Astrocyte (in vitro differentiated cells and primary cell): ENCODE data around the gene GPATCH8.

Experiments
- CTCF ChIP-seq: IDR thresholded peaks from 2 replicates; pipeline ENCODE4 v1.5.1; 2011; ENCODE audit warnings: low read depth, mild to moderate bottlenecking, inconsistent platforms, low read length, moderate library complexity; ENCODE audit not compliant: insufficient read depth
- EZH2 ChIP-seq: IDR thresholded peaks from 2 replicates; pipeline ENCODE4 v1.6.1; 2012; ENCODE audit warnings: mild to moderate bottlenecking, low read length, inconsistent platforms; ENCODE audit not compliant: insufficient read depth

- no peak for TF ChIP-seq CTCF
- TF ChIP-seq EZH2, result no peak
These were observed 40.8 kb upstream of the GPATCH8 start for GRCh38 chr17:44543905-44544523.
